HepG2 (cell line): ENCODE measurements around the gene COX8C. TPM values are rescaled to one million over a fixed set of nuclear protein-coding genes. Genes with fewer than 3 reads are reported as not detected.

Source experiments
- BRCA1 ChIP-seq: sonication (generic); formaldehyde crosslinking; IDR thresholded peaks from 2 replicates; pipeline ENCODE4 v1.4.0; 2020; ENCODE audit warnings: missing genetic modification reagents
- GABPB1 ChIP-seq: IDR thresholded peaks from 2 replicates; pipeline ENCODE4 v1.6.1; 2016; ENCODE audit warnings: mild to moderate bottlenecking, missing genetic modification reagents, moderate library complexity, missing compliant biosample characterization
- HDAC1 ChIP-seq: sonication (generic); formaldehyde crosslinking; IDR thresholded peaks from 2 replicates; pipeline ENCODE4 v1.5.1; 2020; ENCODE audit warnings: mild to moderate bottlenecking, missing genetic modification reagents
- HES4 ChIP-seq: sonication (generic); formaldehyde crosslinking; IDR thresholded peaks from 2 replicates; pipeline ENCODE4 v1.9.0; 2021; ENCODE audit warnings: mild to moderate bottlenecking, missing genetic modification reagents, borderline replicate concordance
- IRF2 ChIP-seq: IDR thresholded peaks from 2 replicates; pipeline ENCODE4 v1.6.1; 2018; ENCODE audit warnings: missing genetic modification reagents, missing compliant biosample characterization
- MAF1 ChIP-seq: sonication (generic); formaldehyde crosslinking; IDR thresholded peaks from 2 replicates; pipeline ENCODE4 v1.5.0; 2020; ENCODE audit warnings: missing genetic modification reagents, borderline replicate concordance
- MAFF ChIP-seq: IDR thresholded peaks from 2 replicates; pipeline ENCODE4 v1.6.1; 2011; ENCODE audit warnings: low read depth, low read length, improper control_type of control experiment
- MED1 ChIP-seq: sonication (generic); formaldehyde crosslinking; IDR thresholded peaks from 2 replicates; pipeline ENCODE4 v1.4.0; 2020; ENCODE audit warnings: missing genetic modification reagents
- MED13 ChIP-seq: sonication (generic); formaldehyde crosslinking; IDR thresholded peaks from 2 replicates; pipeline ENCODE4 v1.5.0; 2020; ENCODE audit warnings: missing genetic modification reagents
- REPIN1 ChIP-seq: sonication (generic); formaldehyde crosslinking; IDR thresholded peaks from 2 replicates; pipeline ENCODE4 v1.8.0; 2022; ENCODE audit warnings: missing genetic modification reagents, low read depth, mild to moderate bottlenecking, borderline replicate concordance
- SALL1 ChIP-seq: sonication (generic); formaldehyde crosslinking; IDR thresholded peaks from 2 replicates; pipeline ENCODE4 v1.8.0; 2022; ENCODE audit warnings: mild to moderate bottlenecking, missing genetic modification reagents
- TIGD3 ChIP-seq: sonication (generic); formaldehyde crosslinking; IDR thresholded peaks from 2 replicates; pipeline ENCODE4 v1.5.1; 2020; ENCODE audit warnings: mild to moderate bottlenecking, missing genetic modification reagents, borderline replicate concordance
- U2AF2 ChIP-seq: fragments of 200-400 bp; formaldehyde crosslinking; IDR thresholded peaks from 2 replicates; pipeline ENCODE4 v1.6.1; 2017; ENCODE audit warnings: low read depth, mild to moderate bottlenecking, low read length
- ZBTB3 ChIP-seq: sonication (generic); formaldehyde crosslinking; IDR thresholded peaks from 2 replicates; pipeline ENCODE4 v1.4.0; 2020; ENCODE audit warnings: low read depth, mild to moderate bottlenecking, moderate library complexity, missing genetic modification reagents, borderline replicate concordance
- ZNF207 ChIP-seq: fragments of 450-650 bp; IDR thresholded peaks from 2 replicates; pipeline ENCODE4 v1.6.1; 2016; ENCODE audit warnings: antibody characterized with exemption, borderline replicate concordance
- ZNF24 ChIP-seq: fragments of 450-650 bp; IDR thresholded peaks from 2 replicates; pipeline ENCODE4 v1.6.1; 2017; ENCODE audit warnings: antibody characterized with exemption, mild to moderate bottlenecking
- ZNF510 ChIP-seq: sonication (generic); formaldehyde crosslinking; IDR thresholded peaks from 2 replicates; pipeline ENCODE4 v1.4.0; 2020; ENCODE audit warnings: low read depth, mild to moderate bottlenecking, missing genetic modification reagents
- ZNF724P ChIP-seq: sonication (generic); formaldehyde crosslinking; IDR thresholded peaks from 2 replicates; pipeline ENCODE4 v1.8.0; 2022; ENCODE audit warnings: missing genetic modification reagents, borderline replicate concordance
- polyA plus RNA-seq, 8 experiments: library from polyadenylated mRNA; depleted of rRNA in 3 of 8; stranded (reverse) in 7 of 8; unstranded in 1 of 8; fragments of >200 nt; fragmentation: Illumina TruSeq in 4 of 8; extraction: Trizol in 4 of 8; gene quantifications; 2 replicates each; pipeline versions ENCODE4 v1.2.1 to v1.2.3, GENCODE V29; 2011 to 2016; ENCODE audit warnings: low read depth in 4 of 8, missing spikeins in 1 of 8, mixed read lengths in 1 of 8; ENCODE audit not compliant: insufficient read depth in 1 of 8
- total RNA-seq, 5 experiments: library from RNA; depleted of rRNA; stranded (reverse); fragments of >200 nt; fragmentation: Illumina TruSeq; extraction: Trizol; gene quantifications; 2 replicates each; pipeline ENCODE4 v1.2.3, GENCODE V29; 2016; ENCODE audit warnings: low read depth in 1 of 5
- TF ChIP-seq, protein P1 (sequence below): sonication (generic); formaldehyde crosslinking; IDR thresholded peaks from 2 replicates; pipeline ENCODE4 v1.8.0; 2022; ENCODE audit warnings: mild to moderate bottlenecking, missing genetic modification reagents
- TF ChIP-seq, protein P2 (sequence below): sonication (generic); formaldehyde crosslinking; IDR thresholded peaks from 2 replicates; pipeline ENCODE4 v1.5.1; 2020; ENCODE audit warnings: mild to moderate bottlenecking, missing genetic modification reagents, moderate library complexity
- TF ChIP-seq, protein P3 (sequence below): fragments of 450-650 bp; IDR thresholded peaks from 2 replicates; pipeline ENCODE4 v1.6.1; 2016

Gene COX8C
- total and polyA plus RNA-seq, 2 of the 13 experiments (the other 11 are each of a cell fraction or from before 2014, with no cell fraction given), result not detected

DNA sequence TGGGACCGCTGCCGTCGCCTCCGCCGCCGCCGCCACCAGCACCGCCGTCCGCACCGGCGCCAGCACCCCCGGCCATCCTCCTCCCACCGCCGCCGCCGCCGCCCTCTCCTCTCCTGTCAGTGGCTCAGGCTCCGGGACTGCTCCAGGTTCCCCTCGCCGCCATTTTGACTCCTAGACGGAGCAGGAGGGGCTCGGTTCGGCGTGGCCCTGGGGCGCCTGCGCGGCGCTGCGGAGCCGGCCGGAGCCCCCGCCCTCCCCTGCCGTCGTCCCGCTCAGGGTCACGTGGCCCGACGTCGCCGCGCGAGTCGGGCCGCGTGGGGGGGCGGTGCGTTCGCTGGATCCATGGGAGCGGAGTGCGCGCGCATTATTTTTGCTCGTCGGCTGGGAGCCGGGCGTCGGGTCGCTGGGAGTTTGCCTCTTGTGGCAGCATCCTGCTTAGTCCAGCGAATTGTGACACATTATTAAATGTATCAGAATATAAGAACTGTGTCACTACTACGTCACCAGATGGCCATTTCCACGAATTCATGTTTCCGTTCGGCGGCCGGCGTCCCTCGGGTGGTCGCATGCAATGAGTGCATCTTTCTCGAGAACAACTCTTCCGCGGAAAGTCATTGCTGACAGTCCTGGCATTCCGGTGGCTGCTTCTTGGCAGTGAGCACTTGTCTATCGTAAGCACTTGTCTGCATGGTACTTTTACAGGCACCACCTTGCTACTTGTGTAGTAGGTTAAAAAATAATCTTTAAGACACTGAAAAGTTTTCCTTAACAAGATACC is 13.9 kb upstream of the COX8C start, which contains the start of gene BTBD7 (continued):
- TF ChIP-seq ZNF207, result no peak
- TF ChIP-seq, protein P1, sequence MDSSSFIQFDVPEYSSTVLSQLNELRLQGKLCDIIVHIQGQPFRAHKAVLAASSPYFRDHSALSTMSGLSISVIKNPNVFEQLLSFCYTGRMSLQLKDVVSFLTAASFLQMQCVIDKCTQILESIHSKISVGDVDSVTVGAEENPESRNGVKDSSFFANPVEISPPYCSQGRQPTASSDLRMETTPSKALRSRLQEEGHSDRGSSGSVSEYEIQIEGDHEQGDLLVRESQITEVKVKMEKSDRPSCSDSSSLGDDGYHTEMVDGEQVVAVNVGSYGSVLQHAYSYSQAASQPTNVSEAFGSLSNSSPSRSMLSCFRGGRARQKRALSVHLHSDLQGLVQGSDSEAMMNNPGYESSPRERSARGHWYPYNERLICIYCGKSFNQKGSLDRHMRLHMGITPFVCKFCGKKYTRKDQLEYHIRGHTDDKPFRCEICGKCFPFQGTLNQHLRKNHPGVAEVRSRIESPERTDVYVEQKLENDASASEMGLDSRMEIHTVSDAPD (CRISPR knock-in tag), result no peak
- TF ChIP-seq, protein P2, sequence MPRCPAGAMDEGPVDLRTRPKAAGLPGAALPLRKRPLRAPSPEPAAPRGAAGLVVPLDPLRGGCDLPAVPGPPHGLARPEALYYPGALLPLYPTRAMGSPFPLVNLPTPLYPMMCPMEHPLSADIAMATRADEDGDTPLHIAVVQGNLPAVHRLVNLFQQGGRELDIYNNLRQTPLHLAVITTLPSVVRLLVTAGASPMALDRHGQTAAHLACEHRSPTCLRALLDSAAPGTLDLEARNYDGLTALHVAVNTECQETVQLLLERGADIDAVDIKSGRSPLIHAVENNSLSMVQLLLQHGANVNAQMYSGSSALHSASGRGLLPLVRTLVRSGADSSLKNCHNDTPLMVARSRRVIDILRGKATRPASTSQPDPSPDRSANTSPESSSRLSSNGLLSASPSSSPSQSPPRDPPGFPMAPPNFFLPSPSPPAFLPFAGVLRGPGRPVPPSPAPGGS (CRISPR knock-in tag), result no peak; the same call in 1 of the 2 replicates
- TF ChIP-seq U2AF2, result no peak
- peak; percentile 57; the same call in 1 of the 2 replicates for TF ChIP-seq GABPB1 (CRISPR knock-in tag)
- no peak for TF ChIP-seq TIGD3 (CRISPR knock-in tag)
- TF ChIP-seq MED1, result peak; percentile 52
- TF ChIP-seq, protein P3, sequence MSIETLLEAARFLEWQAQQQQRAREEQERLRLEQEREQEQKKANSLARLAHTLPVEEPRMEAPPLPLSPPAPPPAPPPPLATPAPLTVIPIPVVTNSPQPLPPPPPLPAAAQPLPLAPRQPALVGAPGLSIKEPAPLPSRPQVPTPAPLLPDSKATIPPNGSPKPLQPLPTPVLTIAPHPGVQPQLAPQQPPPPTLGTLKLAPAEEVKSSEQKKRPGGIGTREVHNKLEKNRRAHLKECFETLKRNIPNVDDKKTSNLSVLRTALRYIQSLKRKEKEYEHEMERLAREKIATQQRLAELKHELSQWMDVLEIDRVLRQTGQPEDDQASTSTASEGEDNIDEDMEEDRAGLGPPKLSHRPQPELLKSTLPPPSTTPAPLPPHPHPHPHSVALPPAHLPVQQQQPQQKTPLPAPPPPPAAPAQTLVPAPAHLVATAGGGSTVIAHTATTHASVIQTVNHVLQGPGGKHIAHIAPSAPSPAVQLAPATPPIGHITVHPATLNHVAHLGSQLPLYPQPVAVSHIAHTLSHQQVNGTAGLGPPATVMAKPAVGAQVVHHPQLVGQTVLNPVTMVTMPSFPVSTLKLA, result peak; percentile 74
- TF ChIP-seq ZBTB3 (CRISPR knock-in tag), result 0 out of 2 replicates have a peak, but pooled peaks have one; percentile 68
- no peak for TF ChIP-seq ZNF510
- no peak for TF ChIP-seq ZNF24
- peak; percentile 21; the same call in 1 of the 2 replicates for TF ChIP-seq IRF2 (CRISPR knock-in tag)
- peak; percentile 66 for TF ChIP-seq SALL1 (CRISPR knock-in tag)
- TF ChIP-seq HES4 (CRISPR knock-in tag), result peak; percentile 76; the same call in 1 of the 2 replicates
- TF ChIP-seq MAF1, result 0 out of 2 replicates have a peak, but pooled peaks have one; percentile 84
- no peak for TF ChIP-seq MAFF
- peak; percentile 89 for TF ChIP-seq ZNF724P (CRISPR knock-in tag)
- 0 out of 2 replicates have a peak, but pooled peaks have one; percentile 55 for TF ChIP-seq REPIN1 (CRISPR knock-in tag)
- peak; percentile 83 for TF ChIP-seq HDAC1
- TF ChIP-seq BRCA1 (CRISPR knock-in tag), result 0 out of 2 replicates have a peak, but pooled peaks have one; percentile 47
- TF ChIP-seq MED13, result peak; percentile 56; the same call in 1 of the 2 replicates
